Measurements from ENCODE around the gene DHX35. TPM values are rescaled to one million over a fixed set of nuclear protein-coding genes. Genes with fewer than 3 reads are reported as not detected.

Gene DHX35
- total RNA-seq, 2 experiments from 2014 or later: 13.0 to 15.6 TPM

- BruUV-seq (replicated peaks): no TSS peak
- H3K4me2 ChIP-seq (ENCODE audit: low read length): no peak overlapping the region
- H3K27ac ChIP-seq (ENCODE audit: low read depth, low read length, poor library complexity, severe bottlenecking): no peak overlapping the region
- POLR2A ChIA-PET: no interaction called here
- H3K4me3 ChIP-seq (ENCODE audit: low read depth, low read length, poor library complexity, severe bottlenecking): no peak overlapping the region
- intact Hi-C loops (cut with micrococcal nuclease; ENCODE audit: unreplicated experiment): no loop called here
- no peak overlapping the region for H2AFZ ChIP-seq (ENCODE audit: low read length)
- H3K36me3 ChIP-seq (ENCODE audit: insufficient read depth, low read length): peaks cover 97% of the 10 kb centered on the region
- no peaks in the 10 kb centered on the region for H3K4me1 ChIP-seq (ENCODE audit: insufficient read depth, low read length, poor library complexity, severe bottlenecking)
- H3K9me2 ChIP-seq (ENCODE audit: insufficient read depth, low read length): no peaks in the 10 kb centered on the region
- H4K20me1 ChIP-seq (ENCODE audit: insufficient read depth, low read length): peaks cover 17% of the 10 kb centered on the region; the same call in 1 of the 2 replicates
- no peak for TF ChIP-seq EZH2phosphoT487 (IDR thresholded peaks at IDR 0.05; ENCODE audit: borderline replicate concordance, low read depth, low read length)
- TF ChIP-seq CTCF (conservative IDR thresholded peaks at IDR 0.05; ENCODE audit: low read length): no peak
- DNase-seq (ENCODE audit: low spot score): no peak
- no peaks in the 10 kb centered on the region for H3K9me3 ChIP-seq (ENCODE audit: low read length)
- H3K79me2 ChIP-seq (ENCODE audit: insufficient read depth, low read depth, low read length): peaks cover 14% of the 10 kb centered on the region; the same call in 1 of the 2 replicates
- CTCF ChIA-PET (ENCODE audit: unreplicated experiment): no interaction called here
Measured at GRCh38 chr20:38947931-38948362, 14.2 kb upstream of the DHX35 start.

GRCh38 chr20:38950254-38950653 is 11.9 kb upstream of the DHX35 start:
- BruUV-seq (replicated peaks): no TSS peak
- H3K79me2 ChIP-seq (ENCODE audit: insufficient read depth, low read depth, low read length): peaks cover 8% of the 10 kb centered on the region; the same call in 1 of the 2 replicates
- H3K4me2 ChIP-seq (ENCODE audit: low read length): no peak overlapping the region
- no peaks in the 10 kb centered on the region for H3K4me1 ChIP-seq (ENCODE audit: insufficient read depth, low read length, poor library complexity, severe bottlenecking)
- POLR2A ChIA-PET: no interaction called here
- no peak overlapping the region for H2AFZ ChIP-seq (ENCODE audit: low read length)
- no peaks in the 10 kb centered on the region for H3K9me2 ChIP-seq (ENCODE audit: insufficient read depth, low read length)
- no peak overlapping the region for H3K4me3 ChIP-seq (ENCODE audit: low read depth, low read length, poor library complexity, severe bottlenecking)
- CTCF ChIA-PET (ENCODE audit: unreplicated experiment): no interaction called here
- H3K9me3 ChIP-seq (ENCODE audit: low read length): no peaks in the 10 kb centered on the region
- TF ChIP-seq CTCF (conservative IDR thresholded peaks at IDR 0.05; ENCODE audit: low read length) (no peak), EZH2phosphoT487 (IDR thresholded peaks at IDR 0.05; ENCODE audit: borderline replicate concordance, low read depth, low read length) (no peak)
- no peak for DNase-seq (ENCODE audit: low spot score)
- peaks cover 97% of the 10 kb centered on the region for H3K36me3 ChIP-seq (ENCODE audit: insufficient read depth, low read length)
- H3K27ac ChIP-seq (ENCODE audit: low read depth, low read length, poor library complexity, severe bottlenecking): no peak overlapping the region
- intact Hi-C loops (cut with micrococcal nuclease; ENCODE audit: unreplicated experiment): no loop called here
- 0 out of 2 replicates have a peak, but pooled peaks cover 9% of the 10 kb centered on the region for H4K20me1 ChIP-seq (ENCODE audit: insufficient read depth, low read length)

- Histone ChIP-seq H4K20me1 (ENCODE audit: insufficient read depth, low read length) (0 out of 2 replicates have a peak, but pooled peaks cover 9% of the 10 kb centered on the region), H3K9me2 (ENCODE audit: insufficient read depth, low read length) (no peaks in the 10 kb centered on the region), H3K4me3 (ENCODE audit: low read depth, low read length, poor library complexity, severe bottlenecking) (no peak overlapping the region), H2AFZ (ENCODE audit: low read length) (no peak overlapping the region), H3K4me2 (ENCODE audit: low read length) (no peak overlapping the region), H3K79me2 (ENCODE audit: insufficient read depth, low read depth, low read length) (peaks cover 2% of the 10 kb centered on the region; the same call in 1 of the 2 replicates), H3K4me1 (ENCODE audit: insufficient read depth, low read length, poor library complexity, severe bottlenecking) (no peaks in the 10 kb centered on the region), H3K36me3 (ENCODE audit: insufficient read depth, low read length) (peaks cover 84% of the 10 kb centered on the region), H3K27ac (ENCODE audit: low read depth, low read length, poor library complexity, severe bottlenecking) (no peak overlapping the region), H3K9me3 (ENCODE audit: low read length) (no peaks in the 10 kb centered on the region)
- no peak for TF ChIP-seq CTCF (conservative IDR thresholded peaks at IDR 0.05; ENCODE audit: low read length)
- TF ChIP-seq EZH2phosphoT487 (IDR thresholded peaks at IDR 0.05; ENCODE audit: borderline replicate concordance, low read depth, low read length): no peak
- ChIA-PET CTCF (ENCODE audit: unreplicated experiment) (no interaction called here), POLR2A (no interaction called here)
- DNase-seq (ENCODE audit: low spot score): no peak
- intact Hi-C loops (cut with micrococcal nuclease; ENCODE audit: unreplicated experiment): no loop called here
- BruUV-seq (replicated peaks): no TSS peak
Measured at GRCh38 chr20:38951611-38952010, 10.5 kb upstream of the DHX35 start.
